Metanephros (tissue), 1 donor: ENCODE results near the gene SPEG. TPM values are rescaled to one million over a fixed set of nuclear protein-coding genes. Genes with fewer than 3 reads are reported as not detected.

Experiments used
- total RNA-seq: library from RNA; depleted of rRNA; stranded (reverse); fragments of >200 nt; gene quantifications from one replicate; pipeline ENCODE4 v1.2.3, GENCODE V29; 2014

SPEG gene
- 39.6 TPM for total RNA-seq

GRCh38 chr2:219434718-219435525 is at the start of gene SPEG:
SPEG (plus strand) TSS chr2:219434843; CDS start chr2:219434978, 135 bp downstream.

GRCh38 chr2:219387306-219388120 is 47.1 kb upstream of the SPEG start, which contains the start of gene DNPEP:
DNPEP (minus strand) TSS chr2:219387912; CDS start chr2:219387794, 118 bp downstream.

DNA sequence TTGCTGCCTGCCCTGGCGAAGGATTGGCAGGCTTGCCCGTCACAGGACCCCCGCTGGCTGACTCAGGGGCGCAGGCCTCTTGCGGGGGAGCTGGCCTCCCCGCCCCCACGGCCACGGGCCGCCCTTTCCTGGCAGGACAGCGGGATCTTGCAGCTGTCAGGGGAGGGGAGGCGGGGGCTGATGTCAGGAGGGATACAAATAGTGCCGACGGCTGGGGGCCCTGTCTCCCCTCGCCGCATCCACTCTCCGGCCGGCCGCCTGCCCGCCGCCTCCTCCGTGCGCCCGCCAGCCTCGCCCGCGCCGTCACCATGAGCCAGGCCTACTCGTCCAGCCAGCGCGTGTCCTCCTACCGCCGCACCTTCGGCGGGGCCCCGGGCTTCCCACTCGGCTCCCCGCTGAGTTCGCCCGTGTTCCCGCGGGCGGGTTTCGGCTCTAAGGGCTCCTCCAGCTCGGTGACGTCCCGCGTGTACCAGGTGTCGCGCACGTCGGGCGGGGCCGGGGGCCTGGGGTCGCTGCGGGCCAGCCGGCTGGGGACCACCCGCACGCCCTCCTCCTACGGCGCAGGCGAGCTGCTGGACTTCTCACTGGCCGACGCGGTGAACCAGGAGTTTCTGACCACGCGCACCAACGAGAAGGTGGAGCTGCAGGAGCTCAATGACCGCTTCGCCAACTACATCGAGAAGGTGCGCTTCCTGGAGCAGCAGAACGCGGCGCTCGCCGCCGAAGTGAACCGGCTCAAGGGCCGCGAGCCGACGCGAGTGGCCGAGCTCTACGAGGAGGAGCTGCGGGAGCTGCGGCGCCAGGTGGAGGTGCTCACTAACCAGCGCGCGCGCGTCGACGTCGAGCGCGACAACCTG is 16.3 kb upstream of the SPEG start, which contains the start of gene DES:
Gene DES, plus strand, starts transcription at position 223 of the 857 bp plus-strand sequence. Its CDS starts 86 bp downstream, at position 309.

GRCh38 chr2:219498280-219499057 is 63.8 kb downstream of the SPEG start, which contains the start of gene GMPPA:
GMPPA (plus strand) TSS chr2:219498891; CDS start chr2:219499976, 1,085 bp downstream.

DNA sequence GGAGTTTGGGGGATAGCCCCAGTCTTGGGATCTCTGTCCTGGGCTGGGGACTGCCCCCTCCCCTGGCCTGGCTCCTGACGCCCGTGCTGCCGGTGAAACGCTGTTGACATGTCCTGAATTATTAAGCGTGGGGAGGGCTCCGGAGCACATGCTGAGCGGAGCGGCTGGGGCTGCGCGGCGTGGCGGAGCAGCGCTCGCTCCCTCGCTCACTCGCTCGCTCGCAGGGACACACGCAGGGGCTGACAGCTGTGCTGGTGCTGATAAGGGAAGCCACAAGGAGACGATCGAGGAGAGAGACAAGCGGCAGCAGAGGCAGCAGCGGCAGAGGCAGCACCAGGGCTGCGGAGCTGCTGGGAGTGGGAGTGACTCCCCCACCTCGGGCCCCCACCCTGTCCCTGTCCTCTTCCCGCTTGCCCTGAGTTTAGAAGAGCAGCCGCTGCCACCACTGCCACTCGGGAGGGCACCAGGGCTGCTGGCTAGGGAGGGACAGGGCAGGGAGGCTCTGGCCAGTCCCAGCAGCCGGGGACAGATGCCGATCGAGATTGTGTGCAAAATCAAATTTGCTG is 79.6 kb downstream of the SPEG start, which contains the start of gene ASIC4:
Gene ASIC4, plus strand, starts transcription at position 287 of the 566 bp plus-strand sequence. Its CDS starts 243 bp downstream, at position 530.

DNA sequence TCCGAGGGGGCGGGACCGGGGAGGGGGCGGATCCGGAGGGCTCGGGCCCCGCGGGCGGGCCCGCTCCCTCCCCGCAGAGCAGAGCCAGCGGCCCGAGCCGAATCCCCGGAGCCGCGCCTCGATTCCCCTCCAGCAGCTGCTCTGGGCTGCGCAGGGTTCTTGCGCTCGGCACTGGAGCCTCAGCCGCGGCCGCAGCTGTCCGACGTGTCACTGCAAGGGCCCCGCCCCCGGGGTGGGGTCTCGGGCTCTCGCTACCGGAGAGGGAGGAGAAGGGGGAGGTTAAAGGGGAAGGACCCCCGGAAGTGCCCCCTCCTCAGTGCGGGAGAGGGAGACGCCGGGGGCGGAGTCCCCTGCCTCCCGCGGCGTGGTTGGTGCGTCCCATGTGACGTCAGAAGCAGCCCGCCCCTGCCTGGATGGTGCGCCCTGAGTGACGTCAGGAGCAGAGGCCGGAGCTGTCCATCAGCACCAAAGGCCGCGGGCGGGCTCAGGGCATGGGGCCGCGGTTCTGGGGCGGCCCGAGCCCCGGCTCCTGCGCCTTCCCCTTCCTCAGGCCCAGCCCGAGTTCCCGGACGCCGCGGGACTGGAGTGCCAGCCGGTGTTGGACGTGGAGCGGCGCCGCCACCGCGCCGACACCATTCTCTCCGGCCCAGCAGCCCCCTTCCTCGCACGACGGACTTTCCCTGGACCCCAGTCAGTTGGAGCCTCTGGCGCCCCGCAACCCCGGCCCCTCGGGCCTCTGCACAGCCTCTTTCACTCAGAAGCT is 109.1 kb downstream of the SPEG start, which contains the start of the genes CHPF and TMEM198:
Gene CHPF, minus strand, starts transcription at position 214 of the 763 bp plus-strand sequence. CDS start 271 bp downstream, outside the sequence.
Gene TMEM198, plus strand, starts transcription at position 433 of the 763 bp plus-strand sequence. CDS start 700 bp downstream, outside the sequence.

Other genes starting within 250 kb of the SPEG start
- gene ZFAND2B, start 228.1 kb upstream of the SPEG start, total RNA-seq: 27.9 TPM
- 28.1 TPM for gene ABCB6, start 215.9 kb upstream of the SPEG start, total RNA-seq
- 53.7 TPM for gene ATG9A, start 205.2 kb upstream of the SPEG start, total RNA-seq
- 51.6 TPM for gene ANKZF1, start 205.0 kb upstream of the SPEG start, total RNA-seq
- 15.2 TPM for gene GLB1L, start 189.4 kb upstream of the SPEG start, total RNA-seq
- 24.2 TPM for gene STK16, start 189.4 kb upstream of the SPEG start, total RNA-seq
- not detected for gene TUBA4B, start 181.6 kb upstream of the SPEG start, total RNA-seq
- gene TUBA4A, start 180.9 kb upstream of the SPEG start, total RNA-seq: 16.5 TPM
- gene DNAJB2, start 155.5 kb upstream of the SPEG start, total RNA-seq: 56.4 TPM
- gene PTPRN, start 125.4 kb upstream of the SPEG start, total RNA-seq: 0.88 TPM
- not detected for gene RESP18, start 102.1 kb upstream of the SPEG start, total RNA-seq
- gene DNPEP, start 46.9 kb upstream of the SPEG start, total RNA-seq: 64.8 TPM
- gene DES, start 16.5 kb upstream of the SPEG start, total RNA-seq: 582 TPM
- 31.6 TPM for gene GMPPA, start 64.0 kb downstream of the SPEG start, total RNA-seq
- 0.18 TPM for gene ASIC4, start 79.6 kb downstream of the SPEG start, total RNA-seq
- gene CHPF, start 109.0 kb downstream of the SPEG start, total RNA-seq: 90.4 TPM
- gene TMEM198, start 109.2 kb downstream of the SPEG start, total RNA-seq: 4.6 TPM
- 146 TPM for gene OBSL1, start 136.7 kb downstream of the SPEG start, total RNA-seq
- gene INHA, start 137.5 kb downstream of the SPEG start, total RNA-seq: 0.58 TPM
- gene STK11IP, start 163.0 kb downstream of the SPEG start, total RNA-seq: 26.2 TPM
- 8.3 TPM for gene SLC4A3, start 192.8 kb downstream of the SPEG start, total RNA-seq